Myocyte (in vitro differentiated cells): ENCODE measurements around the gene NXT1. TPM values are rescaled to one million over a fixed set of nuclear protein-coding genes. Genes with fewer than 3 reads are reported as not detected.

ENCODE experiments used
- DNase-seq: peaks from one replicate; pipeline ENCODE4 v3.0.0-alpha.2; 2012; ENCODE audit warnings: low read depth
- total RNA-seq: library from RNA; depleted of rRNA; stranded (reverse); fragments of >200 nt; gene quantifications from 2 replicates; pipeline ENCODE4 v1.2.3, GENCODE V29; 2014

Gene NXT1
- total RNA-seq, 1 donor from 2014 or later, result 28.3 TPM

- DNase-seq, result no peak
Observed at GRCh38 chr20:23358923-23359593, 8.5 kb downstream of the NXT1 start.

- no peak for DNase-seq
Observed at GRCh38 chr20:23360531-23360930, 9.9 kb downstream of the NXT1 start.

- peak; percentile 31 for DNase-seq
Observed at GRCh38 chr20:23361119-23361475, 10.5 kb downstream of the NXT1 start.

GRCh38 chr20:23361476-23362391 lies 11.1 kb downstream of the NXT1 start, which contains the start of gene GZF1:
GZF1 (plus strand) TSS chr20:23362182; CDS start chr20:23364384, 2,202 bp downstream.
- DNase-seq, result peak; percentile 98

- peak; percentile 78 for DNase-seq
Observed at GRCh38 chr20:23362392-23363256, 12.0 kb downstream of the NXT1 start.

GRCh38 chr20:23363257-23363649 lies 12.7 kb downstream of the NXT1 start:
- peak; percentile 34 for DNase-seq

GRCh38 chr20:23365390-23366165 lies 15.0 kb downstream of the NXT1 start:
- no peak for DNase-seq

GRCh38 chr20:23366384-23366783 lies 15.8 kb downstream of the NXT1 start:
- DNase-seq, result no peak

GRCh38 chr20:23367770-23368169 lies 17.2 kb downstream of the NXT1 start:
- DNase-seq, result no peak

- DNase-seq, result no peak
Observed at GRCh38 chr20:23368316-23369071, 17.9 kb downstream of the NXT1 start.

GRCh38 chr20:23369072-23369823 lies 18.7 kb downstream of the NXT1 start:
- no peak for DNase-seq

- DNase-seq, result no peak
Observed at GRCh38 chr20:23370274-23370673, 19.7 kb downstream of the NXT1 start.

- no peak for DNase-seq
Observed at GRCh38 chr20:23370873-23371272, 20.3 kb downstream of the NXT1 start.

GRCh38 chr20:23371496-23371895 lies 20.9 kb downstream of the NXT1 start:
- no peak for DNase-seq

- DNase-seq, result no peak
Observed at GRCh38 chr20:23374441-23374840, 23.9 kb downstream of the NXT1 start.

- no peak for DNase-seq
Observed at GRCh38 chr20:23375827-23376226, 25.2 kb downstream of the NXT1 start.

GRCh38 chr20:23379772-23380171 lies 29.2 kb downstream of the NXT1 start:
- DNase-seq, result no peak

GRCh38 chr20:23381876-23382275 lies 31.3 kb downstream of the NXT1 start:
- no peak for DNase-seq
